ENCODE measurements around the gene HCAR2.
"Not testable (repeated sequence)": the region's sequence is repeated elsewhere in the genome, so short reads cannot be mapped to it uniquely, and the experiment has no call there.

HCAR2 gene

GRCh38 chr12:122702890-122703611 lies at the start of gene HCAR2:
Gene HCAR2, minus strand, starts transcription at chr12:122703357. Its CDS starts 74 bp downstream, at chr12:122703283.
- TF ChIP-seq GATA3, GATA2 (IDR thresholded peaks at IDR 0.05; ENCODE audit: low read depth, low read length): not testable (repeated sequence)

- no peak for TF ChIP-seq GATA3 (IDR thresholded peaks at IDR 0.05; ENCODE audit: low read depth, low read length)
- TF ChIP-seq GATA2 (IDR thresholded peaks at IDR 0.05; ENCODE audit: low read depth, low read length) = peak; percentile 7
These were observed 49.5 kb upstream of the HCAR2 start, which contains the start of gene DENR for GRCh38 chr12:122752464-122753318. Gene DENR, plus strand, starts transcription at chr12:122752824. Its CDS starts 878 bp downstream, at chr12:122753702.

GRCh38 chr12:122749569-122750332 lies 46.6 kb upstream of the HCAR2 start:
- TF ChIP-seq GATA3 (IDR thresholded peaks at IDR 0.05; ENCODE audit: low read depth, low read length) (no peak), GATA2 (IDR thresholded peaks at IDR 0.05; ENCODE audit: low read depth, low read length) (no peak)

GRCh38 chr12:122747224-122748135 lies 44.3 kb upstream of the HCAR2 start:
- TF ChIP-seq GATA2 (IDR thresholded peaks at IDR 0.05; ENCODE audit: low read depth, low read length) (no peak), GATA3 (IDR thresholded peaks at IDR 0.05; ENCODE audit: low read depth, low read length) (no peak)

- TF ChIP-seq GATA2 (IDR thresholded peaks at IDR 0.05; ENCODE audit: low read depth, low read length) = no peak
- TF ChIP-seq GATA3 (IDR thresholded peaks at IDR 0.05; ENCODE audit: low read depth, low read length) = no peak
These were observed 40.9 kb upstream of the HCAR2 start for GRCh38 chr12:122743895-122744525.

- TF ChIP-seq GATA2 (IDR thresholded peaks at IDR 0.05; ENCODE audit: low read depth, low read length) = no peak
- TF ChIP-seq GATA3 (IDR thresholded peaks at IDR 0.05; ENCODE audit: low read depth, low read length) = no peak
These were observed 37.2 kb upstream of the HCAR2 start for GRCh38 chr12:122740351-122740750.

- TF ChIP-seq GATA2 (IDR thresholded peaks at IDR 0.05; ENCODE audit: low read depth, low read length) = no peak
These were observed 35.4 kb upstream of the HCAR2 start for GRCh38 chr12:122738571-122738970.

- no peak for TF ChIP-seq GATA2 (IDR thresholded peaks at IDR 0.05; ENCODE audit: low read depth, low read length)
These were observed 29.5 kb upstream of the HCAR2 start for GRCh38 chr12:122732611-122733010.

- TF ChIP-seq GATA2 (IDR thresholded peaks at IDR 0.05; ENCODE audit: low read depth, low read length) = no peak
- TF ChIP-seq GATA3 (IDR thresholded peaks at IDR 0.05; ENCODE audit: low read depth, low read length) = no peak
These were observed 29.0 kb upstream of the HCAR2 start for GRCh38 chr12:122732170-122732569.

GRCh38 chr12:122730215-122731014 lies 27.3 kb upstream of the HCAR2 start, which contains the start of gene HCAR1:
Gene HCAR1, minus strand, starts transcription at chr12:122730844. Its CDS starts 505 bp downstream, at chr12:122730339.
- TF ChIP-seq GATA3 (IDR thresholded peaks at IDR 0.05; ENCODE audit: low read depth, low read length) (no peak), GATA2 (IDR thresholded peaks at IDR 0.05; ENCODE audit: low read depth, low read length) (no peak)

GRCh38 chr12:122729583-122730214 lies 26.5 kb upstream of the HCAR2 start:
- TF ChIP-seq GATA2 (IDR thresholded peaks at IDR 0.05; ENCODE audit: low read depth, low read length) (no peak), GATA3 (IDR thresholded peaks at IDR 0.05; ENCODE audit: low read depth, low read length) (no peak)

Data from SH-SY5Y (cell line).